A549 (cell line): ENCODE data around the gene FGF14.

Source experiments
- ESRRA ChIP-seq: fragments of 150-350 bp; IDR thresholded peaks from 2 replicates; pipeline ENCODE4 v1.6.1; 2014; ENCODE audit warnings: mild to moderate bottlenecking, low read length, borderline replicate concordance
- MAFK ChIP-seq: fragments of 450-650 bp; IDR thresholded peaks from 2 replicates; pipeline ENCODE4 v1.6.1; 2014; ENCODE audit not compliant: partially characterized antibody
- POLR2A ChIP-seq: IDR thresholded peaks from 2 replicates; pipeline ENCODE4 v1.6.1; 2012; ENCODE audit warnings: mild to moderate bottlenecking, low read length
- RARB ChIP-seq: fragments of 250-450 bp; sonication (Bioruptor Pico); IDR thresholded peaks from 2 replicates; pipeline ENCODE4 v1.8.0; 2021; ENCODE audit warnings: mild to moderate bottlenecking, moderate library complexity
- RCOR1 ChIP-seq: fragments of 150-350 bp; IDR thresholded peaks from 2 replicates; pipeline ENCODE4 v1.6.1; 2014; ENCODE audit warnings: antibody characterized with exemption, low read length, low read depth
- TF ChIP-seq, protein P1 (sequence below): fragments of >200 bp; sonication (Bioruptor Twin); formaldehyde crosslinking; IDR thresholded peaks from 3 replicates; pipeline ENCODE4 v1.5.1; 2016
- TF ChIP-seq, protein P2 (sequence below): IDR thresholded peaks from 2 replicates; pipeline ENCODE4 v1.6.1; 2012
- TF ChIP-seq, protein P3 (sequence below): fragments of 200-600 bp; sonication (generic); IDR thresholded peaks from 2 replicates; pipeline ENCODE4 v1.6.1; 2016; ENCODE audit warnings: antibody characterized with exemption, mild to moderate bottlenecking, moderate library complexity

DNA sequence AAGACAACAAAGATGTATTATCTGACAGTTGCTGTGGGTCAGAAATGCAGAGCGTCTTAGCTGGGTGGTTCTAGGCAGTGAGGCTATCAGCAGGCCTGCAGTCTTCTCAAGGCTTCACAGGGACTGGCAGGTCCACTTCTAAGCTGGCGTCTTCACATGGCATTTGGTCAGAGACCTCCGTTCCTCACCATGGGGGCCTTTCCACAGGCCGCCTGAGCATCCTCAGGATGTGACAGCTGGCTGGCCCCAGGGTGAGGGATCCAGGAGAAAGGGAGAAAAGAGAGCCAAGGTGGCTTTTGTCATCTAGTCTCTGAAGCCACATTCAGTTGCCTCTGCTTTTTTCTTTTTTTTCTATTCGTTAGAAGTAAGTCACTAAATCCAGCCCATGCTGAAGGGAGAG lies 50.3 kb downstream of the FGF14 start:
- TF ChIP-seq, protein P1, sequence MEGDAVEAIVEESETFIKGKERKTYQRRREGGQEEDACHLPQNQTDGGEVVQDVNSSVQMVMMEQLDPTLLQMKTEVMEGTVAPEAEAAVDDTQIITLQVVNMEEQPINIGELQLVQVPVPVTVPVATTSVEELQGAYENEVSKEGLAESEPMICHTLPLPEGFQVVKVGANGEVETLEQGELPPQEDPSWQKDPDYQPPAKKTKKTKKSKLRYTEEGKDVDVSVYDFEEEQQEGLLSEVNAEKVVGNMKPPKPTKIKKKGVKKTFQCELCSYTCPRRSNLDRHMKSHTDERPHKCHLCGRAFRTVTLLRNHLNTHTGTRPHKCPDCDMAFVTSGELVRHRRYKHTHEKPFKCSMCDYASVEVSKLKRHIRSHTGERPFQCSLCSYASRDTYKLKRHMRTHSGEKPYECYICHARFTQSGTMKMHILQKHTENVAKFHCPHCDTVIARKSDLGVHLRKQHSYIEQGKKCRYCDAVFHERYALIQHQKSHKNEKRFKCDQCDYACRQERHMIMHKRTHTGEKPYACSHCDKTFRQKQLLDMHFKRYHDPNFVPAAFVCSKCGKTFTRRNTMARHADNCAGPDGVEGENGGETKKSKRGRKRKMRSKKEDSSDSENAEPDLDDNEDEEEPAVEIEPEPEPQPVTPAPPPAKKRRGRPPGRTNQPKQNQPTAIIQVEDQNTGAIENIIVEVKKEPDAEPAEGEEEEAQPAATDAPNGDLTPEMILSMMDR, result no peak
- TF ChIP-seq ESRRA (no peak), RCOR1 (no peak), MAFK (no peak), POLR2A (no peak), RARB (CRISPR knock-in tag) (no peak)
- TF ChIP-seq, protein P2, sequence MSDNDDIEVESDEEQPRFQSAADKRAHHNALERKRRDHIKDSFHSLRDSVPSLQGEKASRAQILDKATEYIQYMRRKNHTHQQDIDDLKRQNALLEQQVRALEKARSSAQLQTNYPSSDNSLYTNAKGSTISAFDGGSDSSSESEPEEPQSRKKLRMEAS, result no peak
- TF ChIP-seq, protein P3, sequence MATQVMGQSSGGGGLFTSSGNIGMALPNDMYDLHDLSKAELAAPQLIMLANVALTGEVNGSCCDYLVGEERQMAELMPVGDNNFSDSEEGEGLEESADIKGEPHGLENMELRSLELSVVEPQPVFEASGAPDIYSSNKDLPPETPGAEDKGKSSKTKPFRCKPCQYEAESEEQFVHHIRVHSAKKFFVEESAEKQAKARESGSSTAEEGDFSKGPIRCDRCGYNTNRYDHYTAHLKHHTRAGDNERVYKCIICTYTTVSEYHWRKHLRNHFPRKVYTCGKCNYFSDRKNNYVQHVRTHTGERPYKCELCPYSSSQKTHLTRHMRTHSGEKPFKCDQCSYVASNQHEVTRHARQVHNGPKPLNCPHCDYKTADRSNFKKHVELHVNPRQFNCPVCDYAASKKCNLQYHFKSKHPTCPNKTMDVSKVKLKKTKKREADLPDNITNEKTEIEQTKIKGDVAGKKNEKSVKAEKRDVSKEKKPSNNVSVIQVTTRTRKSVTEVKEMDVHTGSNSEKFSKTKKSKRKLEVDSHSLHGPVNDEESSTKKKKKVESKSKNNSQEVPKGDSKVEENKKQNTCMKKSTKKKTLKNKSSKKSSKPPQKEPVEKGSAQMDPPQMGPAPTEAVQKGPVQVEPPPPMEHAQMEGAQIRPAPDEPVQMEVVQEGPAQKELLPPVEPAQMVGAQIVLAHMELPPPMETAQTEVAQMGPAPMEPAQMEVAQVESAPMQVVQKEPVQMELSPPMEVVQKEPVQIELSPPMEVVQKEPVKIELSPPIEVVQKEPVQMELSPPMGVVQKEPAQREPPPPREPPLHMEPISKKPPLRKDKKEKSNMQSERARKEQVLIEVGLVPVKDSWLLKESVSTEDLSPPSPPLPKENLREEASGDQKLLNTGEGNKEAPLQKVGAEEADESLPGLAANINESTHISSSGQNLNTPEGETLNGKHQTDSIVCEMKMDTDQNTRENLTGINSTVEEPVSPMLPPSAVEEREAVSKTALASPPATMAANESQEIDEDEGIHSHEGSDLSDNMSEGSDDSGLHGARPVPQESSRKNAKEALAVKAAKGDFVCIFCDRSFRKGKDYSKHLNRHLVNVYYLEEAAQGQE, result no peak
